Neutrophil (primary cell): ENCODE data around the gene RNF113B.

ENCODE experiments used
- H3K27ac ChIP-seq: fragments of 200-600 bp; sonication (generic); 2 replicates; pipeline ENCODE4 v1.5.1; 2016; ENCODE audit warnings: mild to moderate bottlenecking, moderate library complexity
- H3K27me3 ChIP-seq: fragments of 200-600 bp; sonication (generic); 2 replicates; pipeline ENCODE4 v1.6.0; 2016; ENCODE audit warnings: mild to moderate bottlenecking
- H3K36me3 ChIP-seq: fragments of 200-600 bp; sonication (generic); 2 replicates; pipeline ENCODE4 v1.5.1; 2017
- H3K4me1 ChIP-seq, 2 experiments: fragments of 200-600 bp in 1 of 2; sonication (generic) in 1 of 2; 1 replicate in 1 of 2; 2 replicates in 1 of 2; pipeline versions ENCODE4 v1.5.1 to v1.6.1; 2013 to 2016; ENCODE audit warnings: low read depth in 1 of 2, low read length in 1 of 2, mild to moderate bottlenecking in 1 of 2, moderate library complexity in 1 of 2; ENCODE audit not compliant: control insufficient read depth in 1 of 2, insufficient read depth in 1 of 2
- H3K4me3 ChIP-seq, 2 experiments: fragments of 200-600 bp in 1 of 2; sonication (generic) in 1 of 2; 1 replicate in 1 of 2; 2 replicates in 1 of 2; pipeline ENCODE4 v1.5.1; 2013 to 2016; ENCODE audit warnings: low read depth in 1 of 2, low read length in 1 of 2, mild to moderate bottlenecking in 1 of 2, moderate library complexity in 1 of 2
- H3K9me3 ChIP-seq: fragments of 200-600 bp; sonication (generic); 2 replicates; pipeline ENCODE4 v1.5.1; 2016
- TF ChIP-seq, protein P1 (sequence below): fragments of 200-600 bp; sonication (generic); IDR thresholded peaks from 2 replicates; pipeline ENCODE4 v1.5.1; 2016; ENCODE audit warnings: antibody characterized with exemption

RNF113B gene

DNA sequence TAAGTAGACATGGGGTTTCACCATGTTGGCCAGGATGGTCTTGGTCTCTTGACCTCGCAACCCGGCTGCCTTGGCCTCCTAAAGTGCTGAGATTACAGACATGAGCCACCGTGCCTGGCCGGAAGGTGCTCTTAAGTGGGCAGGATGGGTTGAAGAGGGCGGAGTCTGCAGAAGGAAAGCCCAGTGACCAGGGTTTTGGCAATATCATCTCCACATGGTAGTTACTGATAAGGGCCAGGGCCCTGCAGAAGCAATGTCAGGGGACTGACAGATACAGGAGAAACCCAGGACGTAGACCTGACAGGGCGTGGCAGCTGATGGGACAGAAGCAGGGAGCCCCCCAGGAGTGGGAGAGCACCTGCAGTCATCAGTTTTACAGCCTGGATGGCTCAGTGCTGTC is 45.7 kb upstream of the RNF113B start:
- H3K9me3 ChIP-seq: no peaks in the 10 kb centered on the region
- H3K27ac ChIP-seq: no peak overlapping the region
- no peak overlapping the region for H3K4me3 ChIP-seq
- no peaks in the 10 kb centered on the region for H3K4me1 ChIP-seq
- TF ChIP-seq, protein P1, sequence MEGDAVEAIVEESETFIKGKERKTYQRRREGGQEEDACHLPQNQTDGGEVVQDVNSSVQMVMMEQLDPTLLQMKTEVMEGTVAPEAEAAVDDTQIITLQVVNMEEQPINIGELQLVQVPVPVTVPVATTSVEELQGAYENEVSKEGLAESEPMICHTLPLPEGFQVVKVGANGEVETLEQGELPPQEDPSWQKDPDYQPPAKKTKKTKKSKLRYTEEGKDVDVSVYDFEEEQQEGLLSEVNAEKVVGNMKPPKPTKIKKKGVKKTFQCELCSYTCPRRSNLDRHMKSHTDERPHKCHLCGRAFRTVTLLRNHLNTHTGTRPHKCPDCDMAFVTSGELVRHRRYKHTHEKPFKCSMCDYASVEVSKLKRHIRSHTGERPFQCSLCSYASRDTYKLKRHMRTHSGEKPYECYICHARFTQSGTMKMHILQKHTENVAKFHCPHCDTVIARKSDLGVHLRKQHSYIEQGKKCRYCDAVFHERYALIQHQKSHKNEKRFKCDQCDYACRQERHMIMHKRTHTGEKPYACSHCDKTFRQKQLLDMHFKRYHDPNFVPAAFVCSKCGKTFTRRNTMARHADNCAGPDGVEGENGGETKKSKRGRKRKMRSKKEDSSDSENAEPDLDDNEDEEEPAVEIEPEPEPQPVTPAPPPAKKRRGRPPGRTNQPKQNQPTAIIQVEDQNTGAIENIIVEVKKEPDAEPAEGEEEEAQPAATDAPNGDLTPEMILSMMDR: no peak
- no peaks in the 10 kb centered on the region for H3K36me3 ChIP-seq
- H3K27me3 ChIP-seq: no peaks in the 10 kb centered on the region

DNA sequence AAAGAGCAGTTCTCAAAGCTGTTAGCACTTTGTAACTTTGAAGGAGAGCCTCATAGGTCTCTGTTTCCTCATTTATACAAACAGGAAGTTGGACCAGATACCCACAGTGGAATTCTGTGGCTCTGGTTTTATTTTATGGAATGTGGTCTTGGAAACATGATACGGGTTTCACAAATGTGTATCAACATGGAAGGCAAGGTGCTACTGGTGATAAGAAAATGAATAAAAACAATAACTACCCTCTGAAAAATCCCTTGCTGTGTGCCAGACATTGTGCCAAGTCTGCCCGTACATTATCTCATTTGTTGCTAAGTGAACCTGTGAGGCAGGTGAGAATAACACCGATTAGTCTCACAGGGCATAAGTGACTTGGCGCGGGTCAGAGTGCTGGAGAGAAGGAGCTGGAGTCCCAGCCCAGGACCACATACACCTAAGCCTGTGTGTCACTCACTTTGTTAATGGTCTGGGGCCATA is 45.0 kb upstream of the RNF113B start:
- no peak overlapping the region for H3K4me3 ChIP-seq
- TF ChIP-seq, protein P1: no peak
- H3K27me3 ChIP-seq: no peaks in the 10 kb centered on the region
- no peaks in the 10 kb centered on the region for H3K9me3 ChIP-seq
- no peak overlapping the region for H3K27ac ChIP-seq
- no peaks in the 10 kb centered on the region for H3K4me1 ChIP-seq
- no peaks in the 10 kb centered on the region for H3K36me3 ChIP-seq

DNA sequence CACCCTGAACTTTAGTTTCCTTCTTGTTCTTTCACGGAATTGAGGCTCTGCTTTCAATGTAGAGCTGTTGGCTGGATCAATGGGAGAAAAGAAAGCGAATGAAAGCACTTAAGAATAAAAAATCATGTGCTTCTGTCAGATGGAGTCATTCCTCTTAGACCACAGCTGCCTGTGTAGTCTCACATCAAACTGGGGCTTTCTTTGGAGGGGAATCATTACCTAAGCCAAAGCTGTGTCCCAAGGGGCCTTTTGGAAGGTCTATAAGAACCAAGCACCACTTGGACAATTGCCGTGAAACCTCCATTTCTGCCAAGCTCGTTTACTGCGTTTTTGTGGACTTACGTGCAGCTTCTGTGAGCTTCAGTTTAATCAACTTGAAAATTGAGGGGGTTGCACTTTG is 44.2 kb upstream of the RNF113B start:
- Histone ChIP-seq H3K27ac (no peak overlapping the region), H3K4me1 (no peaks in the 10 kb centered on the region)
- TF ChIP-seq, protein P1: no peak

DNA sequence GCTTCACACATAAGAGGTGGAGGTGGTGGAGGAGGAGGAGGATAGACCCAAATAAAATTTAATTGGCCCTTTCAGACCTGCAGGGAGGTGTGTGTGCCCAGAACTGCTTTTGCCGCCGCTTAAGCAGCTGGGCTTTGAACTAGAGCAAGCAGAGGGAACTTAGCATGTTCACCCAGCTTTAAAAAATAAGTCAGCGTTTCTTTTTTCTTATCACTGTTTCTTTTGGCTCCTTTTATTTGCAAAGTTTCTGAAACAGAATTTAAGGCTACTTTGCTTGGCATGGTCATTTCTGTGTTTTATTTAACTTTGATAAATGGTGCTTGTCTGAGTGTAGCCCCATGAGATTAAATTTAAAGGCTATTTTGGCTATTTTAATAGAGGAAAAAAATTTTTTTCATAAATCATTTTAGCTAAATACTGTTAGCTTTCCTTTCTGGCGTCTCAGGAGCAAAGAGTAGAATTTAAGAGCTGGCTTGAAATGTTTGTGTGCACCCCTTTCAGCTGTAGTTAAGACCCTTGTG is 43.3 kb upstream of the RNF113B start:
- H3K27me3 ChIP-seq: no peaks in the 10 kb centered on the region
- no peak overlapping the region for H3K27ac ChIP-seq
- TF ChIP-seq, protein P1: no peak
- H3K36me3 ChIP-seq: no peaks in the 10 kb centered on the region
- H3K4me1 ChIP-seq: no peaks in the 10 kb centered on the region
- no peak overlapping the region for H3K4me3 ChIP-seq
- no peaks in the 10 kb centered on the region for H3K9me3 ChIP-seq

More for the DNA sequence above, 44.2 kb upstream of the RNF113B start:
- Histone ChIP-seq H3K36me3 (no peaks in the 10 kb centered on the region), H3K27me3 (no peaks in the 10 kb centered on the region), H3K4me3 (no peak overlapping the region), H3K9me3 (no peaks in the 10 kb centered on the region)

DNA sequence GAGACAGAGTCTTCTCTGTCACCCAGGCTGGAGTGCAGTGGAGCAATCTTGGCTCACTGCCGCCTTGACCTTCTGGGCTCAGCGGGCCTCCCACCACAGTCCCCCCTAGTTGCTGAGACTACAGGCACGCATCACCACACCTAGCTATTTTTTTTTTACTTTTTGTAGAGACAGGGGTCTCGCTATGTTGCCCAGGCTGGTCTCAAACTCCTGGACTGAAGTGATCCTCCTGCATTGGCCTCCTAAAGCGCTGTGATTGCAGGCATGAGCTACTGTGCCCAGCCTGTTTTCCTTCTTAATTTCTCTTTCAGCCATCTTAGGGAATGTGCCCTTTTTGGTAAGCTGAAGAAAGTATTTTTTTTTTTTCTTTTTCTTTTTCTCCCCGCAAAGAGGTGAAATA is 42.6 kb upstream of the RNF113B start:
- H3K4me3 ChIP-seq: no peak overlapping the region
- H3K4me1 ChIP-seq: no peaks in the 10 kb centered on the region
- H3K9me3 ChIP-seq: no peaks in the 10 kb centered on the region
- no peak overlapping the region for H3K27ac ChIP-seq
- H3K27me3 ChIP-seq: no peaks in the 10 kb centered on the region
- TF ChIP-seq, protein P1: no peak
- no peaks in the 10 kb centered on the region for H3K36me3 ChIP-seq

DNA sequence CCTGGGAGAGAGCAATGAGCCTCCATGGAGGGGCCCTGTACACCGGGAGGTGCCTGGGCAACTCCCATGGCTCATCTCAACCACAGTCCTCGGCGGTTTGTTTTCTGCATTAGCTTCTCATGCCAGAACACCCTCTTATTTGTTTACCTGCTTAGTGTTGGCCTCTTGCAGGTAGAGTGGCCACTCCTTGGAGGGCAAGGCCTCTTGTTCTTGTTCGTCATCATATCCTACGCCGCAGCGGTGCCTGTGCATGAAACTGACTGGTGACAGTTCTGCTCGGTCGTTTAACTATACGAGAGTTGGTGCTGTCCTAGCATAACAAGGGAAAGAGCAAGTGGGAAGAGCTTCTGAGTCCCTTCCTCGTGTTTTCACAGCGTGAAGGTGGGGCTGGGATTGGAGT is 40.5 kb upstream of the RNF113B start:
- TF ChIP-seq, protein P1: no peak
- Histone ChIP-seq H3K27ac (no peak overlapping the region), H3K4me1 (no peaks in the 10 kb centered on the region), H3K27me3 (no peaks in the 10 kb centered on the region), H3K9me3 (no peaks in the 10 kb centered on the region), H3K36me3 (no peaks in the 10 kb centered on the region), H3K4me3 (no peak overlapping the region)
